Measurements from ENCODE around the gene RINL. TPM values are rescaled to one million over a fixed set of nuclear protein-coding genes. Genes with fewer than 3 reads are reported as not detected.

Gene RINL
- total RNA-seq, 1 experiment from 2014 or later: 34.0 TPM

- no peak overlapping the region for H3K4me3 ChIP-seq (ENCODE audit: insufficient read depth, low read depth, low read length)
- H3K27me3 ChIP-seq (ENCODE audit: control insufficient read depth, insufficient read depth, low read length): peaks cover 10% of the 10 kb centered on the region; the same call in 1 of the 2 replicates
- no peaks in the 10 kb centered on the region; the same call in 1 of the 2 replicates for H3K36me3 ChIP-seq (replicated peaks; ENCODE audit: control insufficient read depth, insufficient read depth, low read length)
- DNase-seq: peak; percentile 39
Measured at GRCh38 chr19:38912600-38913514, 34.8 kb upstream of the RINL start.

DNA sequence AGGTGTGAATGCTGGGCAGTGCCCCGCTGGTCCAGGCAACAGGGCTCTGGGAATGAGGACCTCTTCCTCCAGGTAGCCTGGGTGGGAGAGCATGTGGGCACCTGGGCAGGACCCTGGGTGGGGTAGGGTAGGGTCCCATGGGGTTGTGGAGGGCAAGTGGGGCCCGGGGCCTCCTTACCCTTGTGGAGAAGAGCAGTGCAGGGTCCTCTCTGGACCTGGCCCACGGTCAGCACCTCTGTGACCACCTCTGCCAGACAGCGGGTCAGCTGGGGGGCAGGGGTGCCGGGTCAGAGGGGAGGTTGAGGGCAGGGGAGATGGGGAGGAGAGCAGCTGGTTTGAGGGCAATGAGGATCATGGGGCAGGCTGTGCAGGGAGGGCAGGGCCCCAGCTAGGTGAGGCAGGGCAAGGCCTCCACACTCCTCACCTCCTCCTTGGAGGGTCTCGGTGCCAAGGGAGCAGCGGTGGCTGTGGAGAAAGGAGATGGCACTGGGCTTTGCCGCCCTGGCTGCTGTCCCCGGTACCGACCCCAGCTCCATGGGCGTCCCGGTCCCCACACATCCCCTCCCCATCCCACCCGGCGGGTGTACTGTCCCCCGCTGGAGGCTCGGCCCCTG, 33.4 kb upstream of the RINL start:
- no peak overlapping the region for H3K4me3 ChIP-seq (ENCODE audit: insufficient read depth, low read depth, low read length)

DNA sequence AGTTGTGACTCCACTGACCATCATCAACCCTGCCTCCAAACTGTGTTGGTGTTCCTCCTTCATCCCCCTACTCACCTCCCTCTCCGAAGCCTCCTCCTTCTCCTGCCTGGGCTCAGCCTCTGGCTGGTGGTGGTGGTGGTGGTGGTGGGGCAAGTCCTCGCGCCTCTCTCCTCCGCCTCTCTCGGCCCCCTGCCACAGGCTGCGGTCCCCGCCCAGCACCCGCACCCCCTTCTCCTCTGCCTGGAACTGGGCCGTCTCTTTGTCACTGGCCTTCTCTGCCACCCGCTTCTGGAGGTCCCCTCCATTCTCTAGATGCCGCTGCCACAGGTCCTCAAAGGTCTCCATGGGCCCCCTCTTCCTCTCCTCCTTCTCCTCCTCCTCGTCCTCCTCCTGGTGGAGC, 32.4 kb upstream of the RINL start:
- Histone ChIP-seq H3K36me3 (replicated peaks; ENCODE audit: control insufficient read depth, insufficient read depth, low read length) (no peaks in the 10 kb centered on the region; the same call in none of the 2 replicates), H3K4me3 (ENCODE audit: insufficient read depth, low read depth, low read length) (no peak overlapping the region), H3K27me3 (ENCODE audit: control insufficient read depth, insufficient read depth, low read length) (peaks cover 10% of the 10 kb centered on the region; the same call in 1 of the 2 replicates)
- peak; percentile 41 for DNase-seq

More for the DNA sequence above, 33.4 kb upstream of the RINL start:
- peaks cover 10% of the 10 kb centered on the region; the same call in 1 of the 2 replicates for H3K27me3 ChIP-seq (ENCODE audit: control insufficient read depth, insufficient read depth, low read length)
- no peaks in the 10 kb centered on the region; the same call in 1 of the 2 replicates for H3K36me3 ChIP-seq (replicated peaks; ENCODE audit: control insufficient read depth, insufficient read depth, low read length)
- no peak for DNase-seq

DNA sequence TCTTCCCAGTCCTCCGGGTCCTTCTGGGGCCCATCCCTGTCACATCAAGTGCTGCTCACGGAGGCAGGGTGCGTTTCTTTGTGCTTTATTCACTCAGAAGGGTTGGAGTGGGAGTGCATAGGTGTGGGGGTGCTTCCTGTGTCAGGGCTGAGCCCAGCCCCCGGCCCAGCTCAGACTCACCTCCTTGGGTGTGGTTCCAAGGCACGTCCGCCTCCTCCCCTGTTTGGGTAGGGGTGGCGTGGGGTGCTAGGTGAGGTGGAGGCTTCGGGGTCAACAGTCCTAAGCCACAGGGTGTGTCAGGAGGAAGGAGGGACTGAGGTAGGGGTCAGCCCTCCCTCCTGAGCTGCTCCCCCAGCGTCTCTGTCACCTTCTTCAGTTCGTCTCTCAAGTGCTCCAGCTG, 30.8 kb upstream of the RINL start:
- peak; percentile 53 for DNase-seq
- Histone ChIP-seq H3K4me3 (ENCODE audit: insufficient read depth, low read depth, low read length) (no peak overlapping the region), H3K36me3 (replicated peaks; ENCODE audit: control insufficient read depth, insufficient read depth, low read length) (peaks cover 5% of the 10 kb centered on the region), H3K27me3 (ENCODE audit: control insufficient read depth, insufficient read depth, low read length) (peaks cover 10% of the 10 kb centered on the region; the same call in 1 of the 2 replicates)

DNA sequence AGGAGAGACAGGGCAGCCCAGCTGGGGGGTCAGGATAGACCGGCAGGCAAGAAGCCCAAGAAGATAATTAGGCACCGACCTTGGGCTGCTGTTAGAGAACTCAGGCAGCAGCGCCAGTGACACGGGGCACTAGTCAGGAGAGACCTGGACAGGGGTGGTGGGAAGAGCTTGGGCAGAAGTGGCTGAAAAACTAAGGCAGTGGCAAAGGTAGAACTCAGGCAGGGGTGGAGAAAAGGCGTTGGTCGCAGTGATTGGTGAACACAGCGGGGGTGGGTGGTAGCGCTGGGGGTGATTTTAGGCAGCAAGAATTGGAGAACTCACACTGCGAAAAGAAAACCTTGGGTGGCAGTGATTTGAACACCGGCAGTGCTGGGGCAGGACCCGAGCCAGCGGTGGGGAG, 29.6 kb upstream of the RINL start:
- Histone ChIP-seq H3K4me3 (ENCODE audit: insufficient read depth, low read depth, low read length) (no peak overlapping the region), H3K36me3 (replicated peaks; ENCODE audit: control insufficient read depth, insufficient read depth, low read length) (peaks cover 5% of the 10 kb centered on the region), H3K27me3 (ENCODE audit: control insufficient read depth, insufficient read depth, low read length) (peaks cover 10% of the 10 kb centered on the region; the same call in 1 of the 2 replicates)
- peak; percentile 31 for DNase-seq

DNA sequence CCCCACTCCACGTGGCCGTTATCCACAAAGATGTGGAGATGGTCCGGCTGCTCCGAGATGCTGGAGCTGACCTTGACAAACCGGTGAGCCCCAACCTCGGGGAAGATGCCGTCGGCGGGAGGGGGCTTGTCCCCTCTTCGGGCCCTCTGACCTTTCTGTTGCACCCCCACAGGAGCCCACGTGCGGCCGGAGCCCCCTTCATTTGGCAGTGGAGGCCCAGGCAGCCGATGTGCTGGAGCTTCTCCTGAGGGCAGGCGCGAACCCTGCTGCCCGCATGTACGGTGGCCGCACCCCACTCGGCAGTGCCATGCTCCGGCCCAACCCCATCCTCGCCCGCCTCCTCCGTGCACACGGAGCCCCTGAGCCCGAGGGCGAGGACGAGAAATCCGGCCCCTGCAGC, 29.2 kb upstream of the RINL start:
- Histone ChIP-seq H3K27me3 (ENCODE audit: control insufficient read depth, insufficient read depth, low read length) (peaks cover 7% of the 10 kb centered on the region; the same call in 1 of the 2 replicates), H3K36me3 (replicated peaks; ENCODE audit: control insufficient read depth, insufficient read depth, low read length) (peaks cover 5% of the 10 kb centered on the region), H3K4me3 (ENCODE audit: insufficient read depth, low read depth, low read length) (no peak overlapping the region)
- peak; percentile 42 for DNase-seq

- H3K27me3 ChIP-seq (ENCODE audit: control insufficient read depth, insufficient read depth, low read length): no peaks in the 10 kb centered on the region; the same call in 1 of the 2 replicates
Measured at GRCh38 chr19:38905620-38906019, 27.5 kb upstream of the RINL start.

GRCh38 chr19:38904581-38905539, 26.8 kb upstream of the RINL start:
- Histone ChIP-seq H3K27me3 (ENCODE audit: control insufficient read depth, insufficient read depth, low read length) (no peaks in the 10 kb centered on the region), H3K4me3 (ENCODE audit: insufficient read depth, low read depth, low read length) (no peak overlapping the region), H3K36me3 (replicated peaks; ENCODE audit: control insufficient read depth, insufficient read depth, low read length) (peaks cover 5% of the 10 kb centered on the region)
- peak; percentile 25 for DNase-seq

More at GRCh38 chr19:38905620-38906019, 27.5 kb upstream of the RINL start:
- no peak overlapping the region for H3K4me3 ChIP-seq (ENCODE audit: insufficient read depth, low read depth, low read length)
- peaks cover 5% of the 10 kb centered on the region for H3K36me3 ChIP-seq (replicated peaks; ENCODE audit: control insufficient read depth, insufficient read depth, low read length)
- peak; percentile 27 for DNase-seq

- peaks cover 5% of the 10 kb centered on the region for H3K36me3 ChIP-seq (replicated peaks; ENCODE audit: control insufficient read depth, insufficient read depth, low read length)
- no peak for DNase-seq
- H3K27me3 ChIP-seq (ENCODE audit: control insufficient read depth, insufficient read depth, low read length): peaks cover 13% of the 10 kb centered on the region
- no peak overlapping the region for H3K4me3 ChIP-seq (ENCODE audit: insufficient read depth, low read depth, low read length)
Measured at GRCh38 chr19:38901683-38902082, 23.6 kb upstream of the RINL start.

DNA sequence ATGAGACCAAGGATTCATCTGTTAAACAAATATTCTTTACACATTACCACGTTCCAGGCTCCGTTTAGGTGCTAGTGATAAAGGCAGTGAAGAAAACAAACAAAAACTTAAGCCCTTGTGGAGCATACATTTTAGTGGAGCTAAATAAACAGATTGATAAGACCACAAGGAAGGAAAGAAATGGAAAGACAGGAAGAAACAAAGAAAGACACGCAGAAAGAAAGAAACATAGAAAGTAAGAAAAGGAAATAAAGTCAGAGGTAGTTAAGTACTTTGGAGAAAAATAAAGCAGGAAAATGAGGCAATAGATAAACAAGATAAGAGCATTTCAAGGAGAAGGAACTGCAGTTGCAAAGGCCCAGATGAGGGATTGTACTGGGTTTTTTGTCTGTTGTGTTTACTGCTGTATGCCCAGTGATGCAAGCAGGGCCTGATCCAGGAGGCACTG, 22.7 kb upstream of the RINL start:
- Histone ChIP-seq H3K4me3 (ENCODE audit: insufficient read depth, low read depth, low read length) (no peak overlapping the region; the same call in 1 of the 2 replicates), H3K36me3 (replicated peaks; ENCODE audit: control insufficient read depth, insufficient read depth, low read length) (peaks cover 5% of the 10 kb centered on the region), H3K27me3 (ENCODE audit: control insufficient read depth, insufficient read depth, low read length) (peaks cover 13% of the 10 kb centered on the region)
- DNase-seq: no peak

GRCh38 chr19:38900202-38900629, 22.1 kb upstream of the RINL start:
- H3K36me3 ChIP-seq (replicated peaks; ENCODE audit: control insufficient read depth, insufficient read depth, low read length): peaks cover 4% of the 10 kb centered on the region
- no peak for DNase-seq
- H3K4me3 ChIP-seq (ENCODE audit: insufficient read depth, low read depth, low read length): peak overlapping the region; percentile 77
- H3K27me3 ChIP-seq (ENCODE audit: control insufficient read depth, insufficient read depth, low read length): peaks cover 13% of the 10 kb centered on the region

DNA sequence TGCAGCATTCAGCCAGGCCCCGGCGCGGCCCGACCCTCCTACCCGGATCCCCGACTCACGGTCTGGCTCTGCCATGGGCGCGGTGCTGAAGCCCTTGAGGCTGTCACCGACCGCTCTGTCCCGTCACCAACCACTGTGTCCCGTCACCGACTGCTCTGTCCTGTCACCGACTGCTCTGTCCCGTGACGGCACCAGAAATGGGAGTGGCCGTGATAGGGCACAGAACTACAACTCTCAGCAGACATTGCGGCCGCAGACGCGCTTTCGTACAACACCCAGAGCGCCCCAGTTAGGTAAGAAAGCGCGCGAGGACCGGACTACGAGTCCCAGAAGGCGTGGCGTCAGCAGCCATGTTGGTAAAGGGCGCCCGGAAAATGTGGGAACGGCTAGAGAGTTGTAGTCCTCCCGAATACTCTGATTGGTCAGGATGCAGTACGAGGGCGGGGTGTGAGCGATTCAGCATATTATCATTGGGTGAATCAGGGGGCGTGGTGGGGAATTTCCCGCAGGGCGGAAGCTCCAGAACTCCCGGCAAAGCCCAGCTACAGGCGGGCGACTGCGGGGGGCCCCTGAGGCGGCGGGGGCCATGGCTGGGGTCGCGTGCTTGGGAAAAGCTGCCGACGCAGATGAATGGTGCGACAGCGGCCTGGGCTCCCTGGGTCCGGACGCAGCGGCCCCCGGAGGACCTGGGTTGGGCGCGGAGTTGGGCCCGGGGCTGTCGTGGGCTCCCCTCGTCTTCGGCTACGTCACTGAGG, 21.5 kb upstream of the RINL start, which contains the start of the genes NFKBIB and SIRT2:
Gene NFKBIB, plus strand, starts transcription at position 523 of the 755 bp plus-strand sequence. Its CDS starts 64 bp downstream, at position 587.
Gene SIRT2, minus strand, starts transcription at position 172 of the 755 bp plus-strand sequence. Its CDS starts 97 bp downstream, at position 75.
- Histone ChIP-seq H3K36me3 (replicated peaks; ENCODE audit: control insufficient read depth, insufficient read depth, low read length) (peaks cover 2% of the 10 kb centered on the region), H3K27me3 (ENCODE audit: control insufficient read depth, insufficient read depth, low read length) (peaks cover 13% of the 10 kb centered on the region), H3K4me3 (ENCODE audit: insufficient read depth, low read depth, low read length) (peak within 1 kb of the TSS; percentile 77)
- peak; percentile 98 for DNase-seq

DNA sequence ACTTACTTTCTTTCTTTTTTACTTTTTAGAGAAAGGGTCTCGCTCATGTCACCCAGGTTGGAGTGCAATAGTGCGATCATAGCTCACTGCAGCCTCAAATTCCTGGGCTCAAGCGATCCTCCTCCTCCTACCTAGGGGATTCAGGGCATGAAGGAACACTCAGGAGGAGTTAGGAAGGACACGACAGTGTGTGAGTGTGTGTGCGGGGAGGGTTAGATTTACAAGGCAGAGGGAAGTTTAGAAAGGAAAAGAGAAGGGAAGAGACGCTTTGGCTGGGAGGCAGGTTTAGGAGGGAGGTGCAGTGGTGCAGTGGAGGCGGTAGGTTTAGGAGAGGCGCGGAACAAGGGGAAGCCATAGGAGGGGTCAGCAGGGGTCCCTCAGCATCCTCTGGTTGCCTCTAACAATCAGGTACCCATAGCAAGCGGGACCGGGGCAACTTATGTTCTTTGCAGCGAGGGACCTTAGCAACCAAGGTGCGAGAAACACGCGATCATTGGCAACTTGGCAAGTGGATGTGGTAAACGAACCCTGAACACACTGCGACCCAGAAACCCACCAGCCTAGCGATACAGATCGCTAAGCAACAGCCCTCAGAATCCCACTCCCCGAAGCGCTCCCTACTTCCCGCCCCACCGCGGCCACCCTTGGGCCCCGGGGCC, 20.8 kb upstream of the RINL start:
- no peaks in the 10 kb centered on the region for H3K36me3 ChIP-seq (replicated peaks; ENCODE audit: control insufficient read depth, insufficient read depth, low read length)
- peak; percentile 66 for DNase-seq
- H3K27me3 ChIP-seq (ENCODE audit: control insufficient read depth, insufficient read depth, low read length): peaks cover 13% of the 10 kb centered on the region
- H3K4me3 ChIP-seq (ENCODE audit: insufficient read depth, low read depth, low read length): peak overlapping the region; percentile 74
